B cell (primary cell): Measurements from ENCODE around the gene PDK2. TPM values are rescaled to one million over a fixed set of nuclear protein-coding genes. Genes with fewer than 3 reads are reported as not detected.

Source experiments
- ATAC-seq: fragments of 200-7000 bp; cut with Tn5 transposase; one replicate; pipeline ENCODE4 v1.10.0; 2021; ENCODE audit warnings: low read depth, mild to moderate bottlenecking, moderate number of reproducible peaks, moderate library complexity
- CTCF ChIA-PET: fragments of 350-600 bp; sonication (Branson Sonifier 250); formaldehyde crosslinking; loops from one replicate; lab custom pipeline; 2021; ENCODE audit warnings: antibody characterized with exemption, inconsistent platforms; lab: Charles Lee
- POLR2A ChIA-PET: fragments of 350-600 bp; sonication (Branson Sonifier 250); formaldehyde crosslinking; loops from one replicate; lab custom pipeline; 2021; ENCODE audit warnings: antibody characterized with exemption; lab: Charles Lee
- DNase-seq: peaks from one replicate; pipeline ENCODE4 v3.0.0; 2013
- H2AFZ ChIP-seq: 2 replicates; pipeline ENCODE4 v1.6.1; 2012; ENCODE audit warnings: mild to moderate bottlenecking, low read depth, low read length; ENCODE audit not compliant: insufficient read depth, poor library complexity, severe bottlenecking
- H3K27ac ChIP-seq, 2 donors: 1 replicate in 1 of 2; 2 replicates in 1 of 2; pipeline ENCODE4 v1.5.1; 2012 to 2013; ENCODE audit warnings: low read length in 2 of 2, mild to moderate bottlenecking in 2 of 2, moderate library complexity in 1 of 2
- H3K27me3 ChIP-seq, 4 experiments: fragments of 200-600 bp in 1 of 4; sonication (generic) in 1 of 4; replicated peaks in 1 of 4; 1 replicate in 2 of 4; 2 replicates in 2 of 4; pipeline versions ENCODE4 v1.6.1 to v1.7.0; 2013 to 2016; ENCODE audit warnings: low read length in 3 of 4, mild to moderate bottlenecking in 2 of 4, mixed read lengths in 1 of 4, moderate library complexity in 1 of 4; ENCODE audit not compliant: insufficient read depth in 4 of 4, control insufficient read depth in 3 of 4; ENCODE audit errors: control extremely low read depth in 1 of 4
- H3K36me3 ChIP-seq, 2 experiments: replicated peaks in 1 of 2; 1 replicate in 1 of 2; 2 replicates in 1 of 2; pipeline versions ENCODE4 v1.6.1 to v1.7.1; 2013; ENCODE audit warnings: low read length in 1 of 2; ENCODE audit not compliant: insufficient read depth in 2 of 2, control insufficient read depth in 1 of 2; ENCODE audit errors: control extremely low read depth in 1 of 2, extremely low read depth in 1 of 2
- H3K4me1 ChIP-seq, 2 donors: fragments of 200-600 bp in 1 of 2; sonication (generic) in 1 of 2; 1 replicate in 1 of 2; 2 replicates in 1 of 2; pipeline versions ENCODE4 v1.5.1 to v1.6.1; 2013 to 2017; ENCODE audit warnings: low read length in 2 of 2; ENCODE audit not compliant: control insufficient read depth in 2 of 2, insufficient read depth in 2 of 2
- H3K4me2 ChIP-seq: replicated peaks from 2 replicates; pipeline ENCODE3; 2012; ENCODE audit warnings: mild to moderate bottlenecking, low read depth, low read length; ENCODE audit not compliant: poor library complexity, severe bottlenecking
- H3K4me3 ChIP-seq, 5 experiments: fragments of 200-600 bp in 1 of 5; sonication (generic) in 1 of 5; 1 replicate in 3 of 5; 2 replicates in 2 of 5; pipeline versions ENCODE4 v1.5.1 to v1.7.0; 2011 to 2016; ENCODE audit warnings: low read length in 4 of 5, mild to moderate bottlenecking in 4 of 5, low read depth in 2 of 5, control low read depth in 1 of 5, moderate library complexity in 1 of 5; ENCODE audit not compliant: insufficient read depth in 1 of 5; ENCODE audit errors: control extremely low read depth in 1 of 5, extremely low read depth in 1 of 5
- H3K79me2 ChIP-seq: fragments of 200-600 bp; sonication (generic); one replicate; pipeline ENCODE4 v1.6.0; 2016; ENCODE audit warnings: low read length; ENCODE audit not compliant: control insufficient read depth, insufficient read depth
- H3K9ac ChIP-seq: fragments of 200-600 bp; sonication (generic); 2 replicates; pipeline ENCODE4 v1.6.1; 2017; ENCODE audit warnings: mild to moderate bottlenecking, low read length, moderate library complexity
- H3K9me3 ChIP-seq, 3 donors: one replicate each; pipeline versions ENCODE4 v1.6.1 to v1.7.1; 2013; ENCODE audit warnings: low read length in 2 of 3; ENCODE audit not compliant: control insufficient read depth in 2 of 3, insufficient read depth in 1 of 3; ENCODE audit errors: control extremely low read depth in 1 of 3
- H4K20me1 ChIP-seq: 2 replicates; pipeline ENCODE4 v1.6.0; 2012; ENCODE audit warnings: mild to moderate bottlenecking, low read length; ENCODE audit not compliant: insufficient read depth, control insufficient read depth, poor library complexity, severe bottlenecking
- H3K27ac Mint-ChIP-seq: one replicate; pipeline ENCODE4 v1.8.0; 2021; ENCODE audit warnings: mixed read lengths
- H3K27me3 Mint-ChIP-seq: one replicate; pipeline ENCODE4 v1.8.0; 2021; ENCODE audit warnings: mixed read lengths
- H3K4me1 Mint-ChIP-seq: one replicate; pipeline ENCODE4 v1.8.0; 2021; ENCODE audit warnings: mixed read lengths
- H3K4me3 Mint-ChIP-seq: one replicate; pipeline ENCODE4 v1.8.0; 2021; ENCODE audit warnings: mixed read lengths
- H3K9me3 Mint-ChIP-seq: one replicate; pipeline ENCODE4 v1.8.0; 2022; ENCODE audit warnings: mixed read lengths; ENCODE audit not compliant: insufficient read depth
- CTCF ChIP-seq: fragments of 200-600 bp; IDR thresholded peaks from one replicate; pipeline ENCODE4 v1.8.0; 2022; ENCODE audit warnings: antibody characterized with exemption, mild to moderate bottlenecking
- EZH2 ChIP-seq: IDR thresholded peaks from 2 replicates; pipeline ENCODE4 v1.6.1; 2012; ENCODE audit warnings: borderline replicate concordance, low read depth, mild to moderate bottlenecking, moderate library complexity, low read length; ENCODE audit not compliant: insufficient read depth, poor library complexity, severe bottlenecking
- WGBS: methylation state at CpG from one replicate; pipeline ENCODE4 v1.1.5; 2013; ENCODE audit warnings: missing lambda C conversion rate; ENCODE audit not compliant: insufficient coverage; 5-methylcytosine and 5-hydroxymethylcytosine counted together
- intact Hi-C: fragments of 100-400 bp; cut with micrococcal nuclease; formaldehyde crosslinking; loops from one replicate; pipeline ENCODE4 v1.10.0; 2022
- polyA plus RNA-seq: library from polyadenylated mRNA; depleted of rRNA; stranded (reverse); fragments of >200 nt; gene quantifications from 2 replicates; pipeline ENCODE4 v1.2.3, GENCODE V29; 2012
- total RNA-seq, 2 donors: library from RNA; stranded (reverse); fragments of 120-200 nt in 1 of 2; gene quantifications; 1 replicate in 1 of 2; 2 replicates in 1 of 2; pipeline versions ENCODE4 v1.2.3 to v1.2.4, GENCODE V29; 2013 to 2022

The PDK2 gene
- total and polyA plus RNA-seq, 2 donors (not counting 1 experiment from before 2014, with no cell fraction given) = 35.2 to 73.2 TPM

- POLR2A ChIA-PET = no interaction called here
- no peak for DNase-seq
Measured at GRCh38 chr17:50090971-50091917, 3.9 kb upstream of the PDK2 start.

More at GRCh38 chr17:50090971-50091917, 3.9 kb upstream of the PDK2 start:
- no peak overlapping the region for H3K27ac ChIP-seq
- Mint-ChIP-seq H3K4me1 (peaks cover 20% of the 10 kb centered on the region), H3K27ac (no peak overlapping the region), H3K27me3 (no peaks in the 10 kb centered on the region), H3K4me3 (no peak overlapping the region), H3K9me3 (no peaks in the 10 kb centered on the region)
- H3K4me3 ChIP-seq = no peak overlapping the region
- TF ChIP-seq CTCF (no peak), EZH2 (no peak)
- H3K36me3 ChIP-seq = no peaks in the 10 kb centered on the region
- H4K20me1 ChIP-seq = peaks cover 5% of the 10 kb centered on the region
- intact Hi-C loops = loop anchor here (10.0 kb wide), 1 partner anchor 284 kb away; the partner anchor contains the start of genes EME1 and MRPL27
- peaks cover 0 to 3% (median 0%) of the 10 kb centered on the region in 4 experiments for H3K27me3 ChIP-seq
- H2AFZ ChIP-seq = no peak overlapping the region
- 85% methylated on average over 13 of the region's 15 CpGs for WGBS
- CTCF ChIA-PET = interaction anchor here (0.9 to 4.2 kb wide), 9 partner anchors 13 to 211 kb away, joined by 3 to 47 read pairs (median 5); partner anchors contain the start of gene PPP1R9B
- H3K4me1 ChIP-seq = peaks cover 7 to 12% of the 10 kb centered on the region in 2 donors
- peaks cover 11% of the 10 kb centered on the region for H3K79me2 ChIP-seq
- no peaks in the 10 kb centered on the region for H3K9me3 ChIP-seq
- no peak overlapping the region for H3K4me2 ChIP-seq
- no peak for ATAC-seq
- no peak overlapping the region for H3K9ac ChIP-seq
